ENCODE data around the gene FIBCD1.

The FIBCD1 gene

GRCh38 chr9:130870491-130871381 is 68.3 kb downstream of the FIBCD1 start:
- H3K9me3 ChIP-seq: no peaks in the 10 kb centered on the region
- no peaks in the 10 kb centered on the region for H3K36me3 ChIP-seq (replicated peaks)
- in situ Hi-C loops (cut with MboI; ENCODE audit: low sequenced_read_pairs): no loop called here
- no peaks in the 10 kb centered on the region for H3K27me3 ChIP-seq (ENCODE audit: low read depth)
- no peak for DNase-seq (ENCODE audit: low spot score in 2 of 2)
- H3K4me3 ChIP-seq: no peak overlapping the region
- no peaks in the 10 kb centered on the region for H3K4me1 ChIP-seq

GRCh38 chr9:130869250-130869649 is 69.8 kb downstream of the FIBCD1 start:
- H3K36me3 ChIP-seq (replicated peaks): no peaks in the 10 kb centered on the region
- in situ Hi-C loops (cut with MboI; ENCODE audit: low sequenced_read_pairs): loop anchor here (5.0 kb wide), 2 partner anchors 128 to 178 kb away; no protein-coding TSS in a partner anchor

GRCh38 chr9:130868230-130868629 is 70.8 kb downstream of the FIBCD1 start:
- in situ Hi-C loops (cut with MboI; ENCODE audit: low sequenced_read_pairs): loop anchor here (5.0 kb wide), 2 partner anchors 129 to 179 kb away; no protein-coding TSS in a partner anchor
- Histone ChIP-seq H3K4me3 (no peak overlapping the region), H3K9me3 (no peaks in the 10 kb centered on the region), H3K4me1 (no peaks in the 10 kb centered on the region), H3K36me3 (replicated peaks) (no peaks in the 10 kb centered on the region), H3K27me3 (ENCODE audit: low read depth) (no peaks in the 10 kb centered on the region)
- DNase-seq (ENCODE audit: low spot score in 2 of 2): no peak

More at GRCh38 chr9:130869250-130869649, 69.8 kb downstream of the FIBCD1 start:
- H3K4me3 ChIP-seq: no peak overlapping the region
- DNase-seq (ENCODE audit: low spot score in 2 of 2): no peak
- H3K4me1 ChIP-seq: no peaks in the 10 kb centered on the region
- H3K9me3 ChIP-seq: no peaks in the 10 kb centered on the region
- H3K27me3 ChIP-seq (ENCODE audit: low read depth): no peaks in the 10 kb centered on the region

- H3K36me3 ChIP-seq (replicated peaks): no peaks in the 10 kb centered on the region
- no peaks in the 10 kb centered on the region for H3K9me3 ChIP-seq
- in situ Hi-C loops (cut with MboI; ENCODE audit: low sequenced_read_pairs): loop anchor here (5.0 kb wide), 2 partner anchors 130 to 180 kb away; no protein-coding TSS in a partner anchor
- H3K27me3 ChIP-seq (ENCODE audit: low read depth): no peaks in the 10 kb centered on the region
- H3K4me1 ChIP-seq: no peaks in the 10 kb centered on the region
- DNase-seq (ENCODE audit: low spot score in 2 of 2): no peak
- H3K4me3 ChIP-seq: no peak overlapping the region
Observed at GRCh38 chr9:130867556-130867955, 71.5 kb downstream of the FIBCD1 start.

- Histone ChIP-seq H3K4me1 (no peaks in the 10 kb centered on the region), H3K36me3 (replicated peaks) (no peaks in the 10 kb centered on the region), H3K4me3 (no peak overlapping the region), H3K27me3 (ENCODE audit: low read depth) (no peaks in the 10 kb centered on the region), H3K9me3 (no peaks in the 10 kb centered on the region)
- in situ Hi-C loops (cut with MboI; ENCODE audit: low sequenced_read_pairs): loop anchor here (5.0 kb wide), 2 partner anchors 131 to 181 kb away; no protein-coding TSS in a partner anchor
- DNase-seq (ENCODE audit: low spot score in 2 of 2): peak; percentile 89 to 93
Observed at GRCh38 chr9:130866474-130866965, 72.5 kb downstream of the FIBCD1 start.

- Histone ChIP-seq H3K4me1 (no peaks in the 10 kb centered on the region), H3K36me3 (replicated peaks) (no peaks in the 10 kb centered on the region), H3K4me3 (no peak overlapping the region), H3K9me3 (no peaks in the 10 kb centered on the region), H3K27me3 (ENCODE audit: low read depth) (no peaks in the 10 kb centered on the region)
- in situ Hi-C loops (cut with MboI; ENCODE audit: low sequenced_read_pairs): loop anchor here (5.0 kb wide), 2 partner anchors 131 to 181 kb away; no protein-coding TSS in a partner anchor
- DNase-seq (ENCODE audit: low spot score in 2 of 2): no peak
Observed at GRCh38 chr9:130865921-130866320, 73.1 kb downstream of the FIBCD1 start.

- in situ Hi-C loops (cut with MboI; ENCODE audit: low sequenced_read_pairs): no loop called here
- no peaks in the 10 kb centered on the region for H3K27me3 ChIP-seq (ENCODE audit: low read depth)
- no peaks in the 10 kb centered on the region for H3K36me3 ChIP-seq (replicated peaks)
- no peaks in the 10 kb centered on the region for H3K9me3 ChIP-seq
- H3K4me3 ChIP-seq: no peak overlapping the region
- no peaks in the 10 kb centered on the region for H3K4me1 ChIP-seq
- no peak for DNase-seq (ENCODE audit: low spot score in 2 of 2)
Observed at GRCh38 chr9:130864541-130864940, 74.5 kb downstream of the FIBCD1 start.

GRCh38 chr9:130862747-130863146 is 76.3 kb downstream of the FIBCD1 start:
- no peak for DNase-seq (ENCODE audit: low spot score in 2 of 2)
- H3K27me3 ChIP-seq (ENCODE audit: low read depth): no peaks in the 10 kb centered on the region
- in situ Hi-C loops (cut with MboI; ENCODE audit: low sequenced_read_pairs): no loop called here
- H3K9me3 ChIP-seq: no peaks in the 10 kb centered on the region
- H3K36me3 ChIP-seq (replicated peaks): no peaks in the 10 kb centered on the region
- no peak overlapping the region for H3K4me3 ChIP-seq
- no peaks in the 10 kb centered on the region for H3K4me1 ChIP-seq

GRCh38 chr9:130862217-130862616 is 76.8 kb downstream of the FIBCD1 start:
- in situ Hi-C loops (cut with MboI; ENCODE audit: low sequenced_read_pairs): no loop called here
- H3K4me3 ChIP-seq: no peak overlapping the region
- no peaks in the 10 kb centered on the region for H3K36me3 ChIP-seq (replicated peaks)
- H3K27me3 ChIP-seq (ENCODE audit: low read depth): no peaks in the 10 kb centered on the region
- no peaks in the 10 kb centered on the region for H3K9me3 ChIP-seq
- no peaks in the 10 kb centered on the region for H3K4me1 ChIP-seq
- DNase-seq (ENCODE audit: low spot score in 2 of 2): no peak

- Histone ChIP-seq H3K4me1 (no peaks in the 10 kb centered on the region), H3K27me3 (ENCODE audit: low read depth) (no peaks in the 10 kb centered on the region), H3K36me3 (replicated peaks) (no peaks in the 10 kb centered on the region), H3K9me3 (no peaks in the 10 kb centered on the region), H3K4me3 (no peak overlapping the region)
- in situ Hi-C loops (cut with MboI; ENCODE audit: low sequenced_read_pairs): no loop called here
- DNase-seq (ENCODE audit: low spot score in 2 of 2): no peak
Observed at GRCh38 chr9:130861372-130862180, 77.5 kb downstream of the FIBCD1 start.

GRCh38 chr9:130860458-130861316 is 78.4 kb downstream of the FIBCD1 start:
- H3K27me3 ChIP-seq (ENCODE audit: low read depth): no peaks in the 10 kb centered on the region
- H3K9me3 ChIP-seq: no peaks in the 10 kb centered on the region
- in situ Hi-C loops (cut with MboI; ENCODE audit: low sequenced_read_pairs): no loop called here
- no peak overlapping the region for H3K4me3 ChIP-seq
- no peak for DNase-seq (ENCODE audit: low spot score in 2 of 2)
- no peaks in the 10 kb centered on the region for H3K4me1 ChIP-seq
- no peaks in the 10 kb centered on the region for H3K36me3 ChIP-seq (replicated peaks)

- no peaks in the 10 kb centered on the region for H3K27me3 ChIP-seq (ENCODE audit: low read depth)
- no peak overlapping the region for H3K4me3 ChIP-seq
- in situ Hi-C loops (cut with MboI; ENCODE audit: low sequenced_read_pairs): no loop called here
- no peaks in the 10 kb centered on the region for H3K9me3 ChIP-seq
- DNase-seq (ENCODE audit: low spot score in 2 of 2): no peak
- H3K36me3 ChIP-seq (replicated peaks): no peaks in the 10 kb centered on the region
- no peaks in the 10 kb centered on the region for H3K4me1 ChIP-seq
Observed at GRCh38 chr9:130858739-130859705, 80.0 kb downstream of the FIBCD1 start.
